ENCODE data around the gene SRRM5.
"Not testable (repeated sequence)": the region's sequence is repeated elsewhere in the genome, so short reads cannot be mapped to it uniquely, and the experiment has no call there.

The SRRM5 gene

GRCh38 chr19:43611788-43612187 lies at the start of gene SRRM5:
Gene SRRM5 (plus strand): TSS chr19:43612088. CDS start chr19:43612122, 34 bp downstream.
- DNase-seq (no peak), ATAC-seq (no peak)

GRCh38 chr19:43562226-43562697 lies 49.6 kb upstream of the SRRM5 start:
- DNase-seq, result no peak
- ATAC-seq, result no peak

GRCh38 chr19:43562698-43563241 lies 49.1 kb upstream of the SRRM5 start:
- ATAC-seq (peak; percentile 89), DNase-seq (peak; percentile 67)

- DNase-seq (no peak), ATAC-seq (no peak)
Measured at GRCh38 chr19:43563816-43564457, 48.0 kb upstream of the SRRM5 start.

GRCh38 chr19:43564800-43565199 lies 47.1 kb upstream of the SRRM5 start:
- DNase-seq (no peak), ATAC-seq (no peak)

GRCh38 chr19:43569657-43570056 lies 42.2 kb upstream of the SRRM5 start:
- ATAC-seq (no peak), DNase-seq (no peak)

GRCh38 chr19:43570174-43570791 lies 41.6 kb upstream of the SRRM5 start:
- DNase-seq (no peak), ATAC-seq (no peak)

- DNase-seq, result no peak
- ATAC-seq, result no peak
Measured at GRCh38 chr19:43572171-43572588, 39.7 kb upstream of the SRRM5 start.

GRCh38 chr19:43574424-43575155 lies 37.3 kb upstream of the SRRM5 start:
- ATAC-seq (no peak), DNase-seq (no peak)

GRCh38 chr19:43575156-43575950 lies 36.5 kb upstream of the SRRM5 start, which contains the start of the genes PINLYP and XRCC1:
Gene PINLYP (plus strand): TSS chr19:43575801. CDS start chr19:43577192, 1,391 bp downstream.
Gene XRCC1 (minus strand): TSS chr19:43575527. CDS start chr19:43575458, 69 bp downstream.
- DNase-seq (peak; percentile 97), ATAC-seq (peak; percentile 98)

GRCh38 chr19:43575955-43576878 lies 35.7 kb upstream of the SRRM5 start:
- ATAC-seq, result no peak
- DNase-seq, result peak; percentile 30

- ATAC-seq (no peak), DNase-seq (no peak)
Measured at GRCh38 chr19:43578787-43579186, 33.1 kb upstream of the SRRM5 start.

- DNase-seq (no peak), ATAC-seq (no peak)
Measured at GRCh38 chr19:43581467-43581866, 30.4 kb upstream of the SRRM5 start.

GRCh38 chr19:43582495-43582894 lies 29.4 kb upstream of the SRRM5 start:
- DNase-seq (no peak), ATAC-seq (no peak)

GRCh38 chr19:43584484-43584883 lies 27.4 kb upstream of the SRRM5 start:
- DNase-seq (no peak), ATAC-seq (no peak)

- DNase-seq, result no peak
- no peak for ATAC-seq
Measured at GRCh38 chr19:43586346-43586745, 25.5 kb upstream of the SRRM5 start.

GRCh38 chr19:43587029-43587428 lies 24.9 kb upstream of the SRRM5 start:
- ATAC-seq, result not testable (repeated sequence)

GRCh38 chr19:43589277-43589676 lies 22.6 kb upstream of the SRRM5 start:
- ATAC-seq, result no peak
- DNase-seq, result no peak

More at GRCh38 chr19:43587029-43587428, 24.9 kb upstream of the SRRM5 start:
- DNase-seq, result not testable (repeated sequence)

- ATAC-seq, result no peak
- DNase-seq, result no peak
Measured at GRCh38 chr19:43589678-43590077, 22.2 kb upstream of the SRRM5 start.

- DNase-seq (no peak), ATAC-seq (no peak)
Measured at GRCh38 chr19:43591904-43592772, 19.8 kb upstream of the SRRM5 start.

All from stimulated activated naive CD8-positive, alpha-beta T cell treated with anti-CD3 and anti-CD28 coated beads, Interleukin-15, Interleukin-2, amounts not matched to agents 100 U/mL and 50 U/mL, for 24 hours (primary cell).